Measurements from ENCODE around the gene CCDC47. TPM values are rescaled to one million over a fixed set of nuclear protein-coding genes. Genes with fewer than 3 reads are reported as not detected.

The CCDC47 gene
- total and polyA plus RNA-seq, 2 of the 4 experiments (the other 2 are of a cell fraction), result 45.7 to 62.0 TPM

- TF ChIP-seq CTCF (conservative IDR thresholded peaks at IDR 0.05; ENCODE audit: low read depth, low read length) (no peak), MXI1 (IDR thresholded peaks at IDR 0.05; ENCODE audit: borderline replicate concordance, low read depth, low read length) (no peak)
Observed at GRCh38 chr17:63762161-63763078, 11.0 kb downstream of the CCDC47 start (continued).
